GM18517 (cell line): ENCODE measurements around the gene SLC27A5.
"Not testable (repeated sequence)": the region's sequence is repeated elsewhere in the genome, so short reads cannot be mapped to it uniquely, and the experiment has no call there.

Experiments used
- ATAC-seq: cut with Tn5 transposase; IDR thresholded peaks from one replicate; pipeline ENCODE4 v1.9.1; 2021; ENCODE audit warnings: mild to moderate bottlenecking, moderate library complexity; ENCODE audit not compliant: unreplicated experiment

SLC27A5 gene

GRCh38 chr19:58499021-58499927, 12.5 kb downstream of the SLC27A5 start:
- peak; percentile 85 for ATAC-seq

- ATAC-seq: no peak
Observed at GRCh38 chr19:58498316-58499020, 13.3 kb downstream of the SLC27A5 start.

- ATAC-seq: no peak
Observed at GRCh38 chr19:58497634-58498170, 14.1 kb downstream of the SLC27A5 start.

- ATAC-seq: no peak
Observed at GRCh38 chr19:58492265-58492664, 19.5 kb downstream of the SLC27A5 start.

GRCh38 chr19:58491393-58491792, 20.4 kb downstream of the SLC27A5 start:
- no peak for ATAC-seq

- not testable (repeated sequence) for ATAC-seq
Observed at GRCh38 chr19:58484349-58484748, 27.4 kb downstream of the SLC27A5 start.

GRCh38 chr19:58483776-58484175, 28.0 kb downstream of the SLC27A5 start:
- ATAC-seq: no peak

GRCh38 chr19:58482372-58482771, 29.4 kb downstream of the SLC27A5 start:
- no peak for ATAC-seq

GRCh38 chr19:58480831-58481230, 31.0 kb downstream of the SLC27A5 start:
- no peak for ATAC-seq

- ATAC-seq: no peak
Observed at GRCh38 chr19:58480481-58480830, 31.3 kb downstream of the SLC27A5 start.

GRCh38 chr19:58479736-58480480, 31.9 kb downstream of the SLC27A5 start:
- ATAC-seq: no peak

- ATAC-seq: no peak
Observed at GRCh38 chr19:58479303-58479702, 32.5 kb downstream of the SLC27A5 start.

GRCh38 chr19:58477871-58478270, 33.9 kb downstream of the SLC27A5 start:
- no peak for ATAC-seq

- no peak for ATAC-seq
Observed at GRCh38 chr19:58477130-58477529, 34.7 kb downstream of the SLC27A5 start.

GRCh38 chr19:58476498-58477015, 35.2 kb downstream of the SLC27A5 start:
- no peak for ATAC-seq

GRCh38 chr19:58475714-58476497, 35.9 kb downstream of the SLC27A5 start, which contains the start of gene ZNF446:
TSS of gene ZNF446 (plus strand) at chr19:58476352. CDS start at chr19:58477219, 867 bp downstream.
- peak; percentile 81 for ATAC-seq

GRCh38 chr19:58474997-58475713, 36.6 kb downstream of the SLC27A5 start:
- ATAC-seq: no peak

- no peak for ATAC-seq
Observed at GRCh38 chr19:58474291-58474996, 37.3 kb downstream of the SLC27A5 start.

- no peak for ATAC-seq
Observed at GRCh38 chr19:58473775-58474174, 38.0 kb downstream of the SLC27A5 start.
